ENCODE measurements around the gene OR6S1. TPM values are rescaled to one million over a fixed set of nuclear protein-coding genes. Genes with fewer than 3 reads are reported as not detected.

The OR6S1 gene
- total and polyA plus RNA-seq, 10 of the 15 experiments (the other 5 are each of a cell fraction or from before 2014, with no cell fraction given), result 0.22 to 0.67 (median 0.43) TPM; not detected in 4

DNA sequence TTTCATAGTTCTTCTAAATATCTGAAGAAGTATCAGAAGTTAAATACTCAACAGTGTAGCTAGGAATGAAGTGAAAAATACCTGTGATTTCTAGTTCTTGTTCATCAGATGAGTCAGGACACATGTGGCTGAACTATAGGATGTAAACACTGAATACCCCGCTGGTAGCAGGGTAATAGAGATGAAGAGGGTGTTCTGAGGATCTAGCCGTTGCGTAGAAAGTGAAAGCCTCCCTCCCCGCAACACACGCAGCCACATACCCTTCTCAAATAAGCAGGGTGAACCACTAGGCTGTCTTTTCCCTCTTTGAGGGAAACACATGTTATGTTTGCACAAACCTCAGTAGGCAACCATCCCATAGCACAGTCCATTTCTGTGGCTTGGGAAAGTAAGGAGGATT lies 33.9 kb downstream of the OR6S1 start:
- ChIA-PET CTCF (interaction anchor here (0.6 to 10.3 kb wide), 12 partner anchors 9 to 279 kb away, joined by 3 to 216 read pairs (median 4); partner anchors contain the start of genes ANG, CCNB1IP1 and TEP1), POLR2A (interaction anchor here (1.3 to 1.5 kb wide), 2 partner anchors 275 to 281 kb away, joined by 3 to 5 read pairs; no protein-coding TSS in a partner anchor), SMC1A (ENCODE audit: uncharacterized antibody, unreplicated experiment) (interaction anchor here (0.8 to 6.5 kb wide), 12 partner anchors 8 to 279 kb away, joined by 3 to 110 read pairs (median 10); partner anchors contain the start of genes PIP4P1 and TEP1), RAD21 (ENCODE audit: unreplicated experiment) (interaction anchor here (0.6 to 6.3 kb wide), 12 partner anchors 43 to 280 kb away, joined by 3 to 77 read pairs (median 9); partner anchors contain the start of genes PARP2, PIP4P1, PNP and TEP1)
- no peaks in the 10 kb centered on the region for H3K79me2 ChIP-seq (ENCODE audit: control insufficient read depth, insufficient read depth, low read length)
- peaks cover 26% of the 10 kb centered on the region for H3K4me1 ChIP-seq (ENCODE audit: control insufficient read depth, insufficient read depth, low read length)
- H3K4me3 ChIP-seq, result no peak overlapping the region
- H3K36me3 ChIP-seq (ENCODE audit: control insufficient read depth in 2 of 2, insufficient read depth in 2 of 2, low read length in 1 of 2), result no peaks in the 10 kb centered on the region
- H3K9ac ChIP-seq (ENCODE audit: control insufficient read depth, insufficient read depth, low read length), result no peak overlapping the region
- no peaks in the 10 kb centered on the region for H3K9me3 ChIP-seq (replicated peaks; ENCODE audit: control insufficient read depth, insufficient read depth, low read length)
- in situ Hi-C loops (cut with MboI) (loop anchor here (5.0 kb wide), 1 partner anchor 280 kb away; no protein-coding TSS in a partner anchor), intact Hi-C loops (cut with micrococcal nuclease; ENCODE audit: unreplicated experiment) (loop anchor here (2.0 kb wide), 1 partner anchor 117 kb away; no protein-coding TSS in a partner anchor)
- DNase-seq (ENCODE audit: low read depth, low spot score) (no peak), ATAC-seq (0 out of 3 replicates have a peak, but pooled peaks have one; percentile 5), FAIRE-seq (no peak)
- no peaks in the 10 kb centered on the region for H4K20me1 ChIP-seq (ENCODE audit: control insufficient read depth, insufficient read depth)
- TF ChIP-seq RUNX3 (IDR thresholded peaks at IDR 0.05; ENCODE audit: low read length) (0 out of 2 replicates have a peak, but pooled peaks have one; percentile 8), SUPT20H (IDR thresholded peaks at IDR 0.05; ENCODE audit: borderline replicate concordance, control insufficient read depth, low read depth, low read length) (no peak)
- WGBS (ENCODE audit: insufficient coverage, insufficient replicate concordance, low lambda C conversion rate, missing lambda C conversion rate), result 13% methylated on average over 5 of the region's 5 CpGs
- H3K27me3 ChIP-seq (replicated peaks in 1 of 2; ENCODE audit: control insufficient read depth in 2 of 2, insufficient read depth in 2 of 2, low read length in 1 of 2), result no peaks in the 10 kb centered on the region
- H3K27ac ChIP-seq (ENCODE audit: control insufficient read depth, insufficient read depth), result no peak overlapping the region
- H2AFZ ChIP-seq (ENCODE audit: control insufficient read depth, low read depth, low read length), result no peak overlapping the region; the same call in 1 of the 2 replicates
- BruUV-seq (replicated peaks), result no TSS peak
- peak overlapping the region; percentile 75 for H3K4me2 ChIP-seq (ENCODE audit: control insufficient read depth, insufficient read depth)

DNA sequence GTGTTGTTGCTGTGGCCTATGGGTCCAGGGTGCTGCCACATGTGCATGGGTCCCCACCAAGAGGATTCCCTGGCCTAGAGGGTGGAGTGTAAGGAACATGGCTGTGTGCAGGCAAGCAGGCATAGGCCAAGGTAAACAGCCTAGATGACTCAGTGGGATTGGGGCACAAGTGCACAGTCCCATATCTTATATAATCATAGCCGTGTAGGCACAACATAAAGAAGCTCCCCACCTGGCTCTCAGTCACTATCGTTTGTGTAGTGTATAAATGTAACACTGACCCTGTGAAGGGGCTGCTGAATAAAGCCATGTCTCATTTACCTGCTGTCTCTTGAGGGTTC lies 34.6 kb downstream of the OR6S1 start:
- FAIRE-seq (no peak), ATAC-seq (no peak), DNase-seq (ENCODE audit: low read depth, low spot score) (no peak)
- ChIA-PET POLR2A (interaction anchor here (1.5 kb wide), 1 partner anchor 275 kb away, joined by 5 read pairs; no protein-coding TSS in a partner anchor), RAD21 (ENCODE audit: unreplicated experiment) (interaction anchor here (0.6 to 6.3 kb wide), 10 partner anchors 44 to 279 kb away, joined by 3 to 77 read pairs (median 15); partner anchors contain the start of genes PARP2, PNP and TEP1), SMC1A (ENCODE audit: uncharacterized antibody, unreplicated experiment) (interaction anchor here (0.7 to 6.5 kb wide), 10 partner anchors 9 to 279 kb away, joined by 3 to 110 read pairs (median 10); partner anchors contain the start of genes PIP4P1 and TEP1), CTCF (interaction anchor here (0.7 to 10.3 kb wide), 11 partner anchors 24 to 278 kb away, joined by 3 to 216 read pairs (median 5); partner anchors contain the start of genes ANG, CCNB1IP1 and TEP1)
- 64% methylated on average over 2 of the region's 2 CpGs for WGBS (ENCODE audit: insufficient coverage, insufficient replicate concordance, low lambda C conversion rate, missing lambda C conversion rate)
- H3K36me3 ChIP-seq (ENCODE audit: control insufficient read depth in 2 of 2, insufficient read depth in 2 of 2, low read length in 1 of 2), result no peaks in the 10 kb centered on the region
- no peaks in the 10 kb centered on the region for H4K20me1 ChIP-seq (ENCODE audit: control insufficient read depth, insufficient read depth)
- intact Hi-C loops (cut with micrococcal nuclease; ENCODE audit: unreplicated experiment) (loop anchor here (1.0 kb wide), 1 partner anchor 194 kb away; the partner anchor contains the start of gene TEP1), in situ Hi-C loops (cut with MboI) (loop anchor here (5.0 kb wide), 1 partner anchor 280 kb away; no protein-coding TSS in a partner anchor)
- no peaks in the 10 kb centered on the region for H3K27me3 ChIP-seq (replicated peaks in 1 of 2; ENCODE audit: control insufficient read depth in 2 of 2, insufficient read depth in 2 of 2, low read length in 1 of 2)
- no peaks in the 10 kb centered on the region for H3K79me2 ChIP-seq (ENCODE audit: control insufficient read depth, insufficient read depth, low read length)
- peaks cover 20% of the 10 kb centered on the region for H3K4me1 ChIP-seq (ENCODE audit: control insufficient read depth, insufficient read depth, low read length)
- no peak overlapping the region for H3K4me2 ChIP-seq (ENCODE audit: control insufficient read depth, insufficient read depth)
- no peak overlapping the region for H3K27ac ChIP-seq (ENCODE audit: control insufficient read depth, insufficient read depth)
- no TSS peak for BruUV-seq (replicated peaks)
- H3K4me3 ChIP-seq, result no peak overlapping the region
- H2AFZ ChIP-seq (ENCODE audit: control insufficient read depth, low read depth, low read length), result no peak overlapping the region
- H3K9ac ChIP-seq (ENCODE audit: control insufficient read depth, insufficient read depth, low read length), result no peak overlapping the region
- no peaks in the 10 kb centered on the region for H3K9me3 ChIP-seq (replicated peaks; ENCODE audit: control insufficient read depth, insufficient read depth, low read length)
- TF ChIP-seq SUZ12 (IDR thresholded peaks at IDR 0.05; ENCODE audit: unreplicated experiment) (no peak), IRF4 (IDR thresholded peaks at IDR 0.05; ENCODE audit: low read depth, low read length) (no peak), TARDBP (IDR thresholded peaks at IDR 0.05; ENCODE audit: borderline replicate concordance) (no peak), PAX5 (IDR thresholded peaks at IDR 0.05; ENCODE audit: borderline replicate concordance, low read depth, low read length) (no peak), CREB1 (IDR thresholded peaks at IDR 0.05; ENCODE audit: low read depth) (no peak), RELA (IDR thresholded peaks at IDR 0.05; ENCODE audit: borderline replicate concordance, partially characterized antibody) (no peak)
- TF ChIP-seq, protein P1, sequence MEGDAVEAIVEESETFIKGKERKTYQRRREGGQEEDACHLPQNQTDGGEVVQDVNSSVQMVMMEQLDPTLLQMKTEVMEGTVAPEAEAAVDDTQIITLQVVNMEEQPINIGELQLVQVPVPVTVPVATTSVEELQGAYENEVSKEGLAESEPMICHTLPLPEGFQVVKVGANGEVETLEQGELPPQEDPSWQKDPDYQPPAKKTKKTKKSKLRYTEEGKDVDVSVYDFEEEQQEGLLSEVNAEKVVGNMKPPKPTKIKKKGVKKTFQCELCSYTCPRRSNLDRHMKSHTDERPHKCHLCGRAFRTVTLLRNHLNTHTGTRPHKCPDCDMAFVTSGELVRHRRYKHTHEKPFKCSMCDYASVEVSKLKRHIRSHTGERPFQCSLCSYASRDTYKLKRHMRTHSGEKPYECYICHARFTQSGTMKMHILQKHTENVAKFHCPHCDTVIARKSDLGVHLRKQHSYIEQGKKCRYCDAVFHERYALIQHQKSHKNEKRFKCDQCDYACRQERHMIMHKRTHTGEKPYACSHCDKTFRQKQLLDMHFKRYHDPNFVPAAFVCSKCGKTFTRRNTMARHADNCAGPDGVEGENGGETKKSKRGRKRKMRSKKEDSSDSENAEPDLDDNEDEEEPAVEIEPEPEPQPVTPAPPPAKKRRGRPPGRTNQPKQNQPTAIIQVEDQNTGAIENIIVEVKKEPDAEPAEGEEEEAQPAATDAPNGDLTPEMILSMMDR (IDR thresholded peaks at IDR 0.05 in 2 of 3, conservative IDR thresholded peaks at IDR 0.05 in 1 of 3; ENCODE audit: control insufficient read depth in 2 of 3, extremely low read depth in 1 of 3, insufficient read depth in 1 of 3, low read depth in 3 of 3, low read length in 3 of 3), result no peak
- TF ChIP-seq, protein P2, sequence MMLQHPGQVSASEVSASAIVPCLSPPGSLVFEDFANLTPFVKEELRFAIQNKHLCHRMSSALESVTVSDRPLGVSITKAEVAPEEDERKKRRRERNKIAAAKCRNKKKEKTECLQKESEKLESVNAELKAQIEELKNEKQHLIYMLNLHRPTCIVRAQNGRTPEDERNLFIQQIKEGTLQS (IDR thresholded peaks at IDR 0.05; ENCODE audit: borderline replicate concordance, extremely low read depth, low read depth, low read length), result no peak
- TF ChIP-seq, protein P3, sequence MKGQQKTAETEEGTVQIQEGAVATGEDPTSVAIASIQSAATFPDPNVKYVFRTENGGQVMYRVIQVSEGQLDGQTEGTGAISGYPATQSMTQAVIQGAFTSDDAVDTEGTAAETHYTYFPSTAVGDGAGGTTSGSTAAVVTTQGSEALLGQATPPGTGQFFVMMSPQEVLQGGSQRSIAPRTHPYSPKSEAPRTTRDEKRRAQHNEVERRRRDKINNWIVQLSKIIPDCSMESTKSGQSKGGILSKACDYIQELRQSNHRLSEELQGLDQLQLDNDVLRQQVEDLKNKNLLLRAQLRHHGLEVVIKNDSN (IDR thresholded peaks at IDR 0.05; ENCODE audit: borderline replicate concordance, extremely low read length, insufficient read depth, low read depth, low read length), result no peak

All from GM12878 (cell line).